Activated naive CD4-positive, alpha-beta T cell treated with Interleukin-2 at 50 U/mL for 16 hours (primary cell): ENCODE results near the gene GSE1.

Experiments
- DNase-seq: peaks from one replicate; pipeline ENCODE4 v3.0.0-alpha.2; 2020

Gene GSE1

DNA sequence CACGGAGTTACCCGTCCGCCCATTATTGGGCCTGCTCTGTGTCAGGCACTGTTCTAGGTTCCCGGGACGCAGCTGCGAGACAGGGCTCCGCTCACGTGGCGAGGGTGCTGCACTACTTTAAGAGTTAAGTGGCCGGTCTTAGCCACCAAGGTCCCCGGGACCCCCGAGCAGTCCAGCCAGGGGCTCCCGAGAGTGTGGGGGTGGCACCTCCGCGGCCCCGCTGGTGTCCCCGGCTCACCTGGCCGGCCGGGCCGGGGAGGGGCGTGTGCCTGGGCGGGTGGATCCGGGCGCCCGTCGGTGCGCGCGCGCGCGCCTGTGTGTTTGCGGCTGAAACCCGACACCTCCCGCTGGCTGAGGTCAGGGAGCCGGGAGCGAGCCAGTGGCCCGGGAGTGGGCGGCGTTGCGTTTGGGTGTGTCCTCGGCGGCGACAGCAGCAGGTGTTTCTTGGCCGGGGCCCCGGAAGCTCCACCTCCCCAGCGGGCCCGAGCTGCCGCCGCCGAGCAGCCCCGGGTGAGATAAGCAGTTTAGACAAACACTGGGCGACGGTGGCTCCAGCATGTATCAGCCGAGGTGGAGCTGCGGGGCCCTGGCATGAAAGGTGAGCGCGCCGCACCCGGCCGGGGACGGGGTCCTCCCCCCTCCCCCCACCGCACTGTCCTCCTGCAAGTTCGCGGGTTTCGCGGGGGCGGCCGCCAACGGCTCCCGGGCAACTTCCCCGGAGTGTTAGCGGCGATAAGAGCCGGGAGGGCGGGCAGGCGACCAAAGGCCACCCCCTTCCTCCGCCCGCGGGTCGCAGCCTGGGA lies at the start of gene GSE1:
Gene GSE1, plus strand, starts transcription at position 522 of the 803 bp plus-strand sequence. Its CDS starts 70 bp downstream, at position 592.
- DNase-seq = peak; percentile 68

GRCh38 chr16:85563515-85564276 lies 49.4 kb upstream of the GSE1 start:
- no peak for DNase-seq

- DNase-seq = peak; percentile 73
These were observed 48.7 kb upstream of the GSE1 start for GRCh38 chr16:85564277-85565051.

DNA sequence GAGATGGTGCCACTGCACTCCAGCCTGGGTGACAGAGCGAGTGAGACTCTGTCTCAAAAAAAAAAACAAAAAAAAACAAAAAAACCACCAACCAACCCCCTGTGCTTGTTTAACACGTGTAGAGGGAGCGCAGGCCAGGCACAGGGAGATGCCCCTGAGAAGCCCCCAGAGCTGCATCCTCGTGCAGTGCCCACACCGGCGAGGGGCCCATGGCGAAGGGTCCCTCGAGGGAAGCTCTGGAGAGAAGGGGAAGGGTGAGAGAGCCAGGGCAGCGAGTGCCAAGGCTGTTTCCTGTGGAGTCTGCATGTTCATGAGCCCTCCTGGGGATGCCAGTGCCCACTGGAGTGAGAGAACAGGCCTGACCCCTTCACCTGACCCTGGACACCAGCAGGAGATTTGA lies 47.8 kb upstream of the GSE1 start:
- no peak for DNase-seq

DNA sequence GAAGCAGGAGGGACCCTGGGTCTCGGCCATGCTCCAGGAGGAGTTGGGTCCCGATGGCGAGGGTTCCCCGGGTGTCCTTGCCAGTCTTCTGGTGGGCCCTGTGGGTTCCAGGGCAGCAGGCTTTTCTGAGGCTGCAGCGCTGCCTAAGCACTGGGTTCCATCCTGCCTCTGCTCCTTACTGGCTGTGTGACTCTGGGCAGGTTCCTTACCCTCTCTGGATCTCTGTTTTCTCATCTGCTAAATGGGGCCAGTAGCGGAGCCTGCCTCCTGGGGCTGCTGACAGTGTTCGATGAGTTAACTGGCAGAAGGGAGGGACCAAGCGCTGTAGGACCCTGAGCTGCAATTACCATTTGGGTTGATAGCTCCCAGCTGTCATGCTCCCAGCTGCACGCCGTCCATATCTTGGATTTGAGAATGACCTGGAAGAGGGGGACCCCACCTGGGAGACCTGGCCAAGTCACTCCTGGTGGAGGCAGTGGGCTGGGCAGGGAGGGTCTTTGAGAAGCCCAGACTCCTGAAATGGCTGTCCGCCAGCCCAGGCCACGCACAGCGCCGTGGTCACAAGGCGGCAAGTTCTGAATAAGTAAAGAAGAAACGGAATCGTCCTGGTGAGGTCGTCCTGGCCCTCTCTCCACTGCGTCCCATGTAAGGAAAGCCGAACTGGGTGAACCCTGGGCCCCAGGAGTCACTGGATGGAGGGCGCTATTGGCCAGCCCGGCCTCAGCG lies 47.2 kb upstream of the GSE1 start:
- DNase-seq = no peak

- no peak for DNase-seq
These were observed 46.5 kb upstream of the GSE1 start for GRCh38 chr16:85566561-85567100.

- DNase-seq = no peak
These were observed 45.8 kb upstream of the GSE1 start for GRCh38 chr16:85567101-85567866.

- DNase-seq = no peak
These were observed 45.2 kb upstream of the GSE1 start for GRCh38 chr16:85567935-85568334.

GRCh38 chr16:85568519-85568918 lies 44.6 kb upstream of the GSE1 start:
- no peak for DNase-seq

DNA sequence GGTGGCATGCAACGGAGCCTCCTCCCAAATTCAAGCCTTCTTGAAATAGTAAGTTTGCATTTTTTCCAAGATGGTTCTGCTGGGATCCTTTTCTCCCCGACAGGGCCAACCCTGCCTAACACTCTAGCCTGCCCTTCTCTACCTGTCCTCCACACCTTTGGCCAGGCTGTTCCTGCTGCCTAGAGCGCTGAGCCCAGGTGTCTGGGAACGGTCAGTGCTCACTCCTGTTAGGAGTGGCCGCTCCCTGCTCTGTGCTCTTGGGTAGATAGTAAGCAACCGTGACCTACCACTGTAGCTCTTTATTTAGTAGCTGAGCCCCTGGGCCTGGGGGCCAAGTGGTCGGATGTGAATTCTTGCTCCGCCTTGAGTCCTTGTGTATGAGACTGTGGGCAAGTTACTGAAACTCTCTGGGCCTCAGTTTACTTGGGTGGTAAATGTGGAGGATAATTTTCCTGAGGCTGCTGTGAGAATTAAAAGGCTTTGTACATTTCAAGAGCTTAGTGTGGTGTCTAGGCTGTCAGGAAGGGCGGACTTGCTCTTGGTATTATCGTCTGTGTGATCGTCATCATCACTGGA lies 44.0 kb upstream of the GSE1 start:
- DNase-seq = no peak

DNA sequence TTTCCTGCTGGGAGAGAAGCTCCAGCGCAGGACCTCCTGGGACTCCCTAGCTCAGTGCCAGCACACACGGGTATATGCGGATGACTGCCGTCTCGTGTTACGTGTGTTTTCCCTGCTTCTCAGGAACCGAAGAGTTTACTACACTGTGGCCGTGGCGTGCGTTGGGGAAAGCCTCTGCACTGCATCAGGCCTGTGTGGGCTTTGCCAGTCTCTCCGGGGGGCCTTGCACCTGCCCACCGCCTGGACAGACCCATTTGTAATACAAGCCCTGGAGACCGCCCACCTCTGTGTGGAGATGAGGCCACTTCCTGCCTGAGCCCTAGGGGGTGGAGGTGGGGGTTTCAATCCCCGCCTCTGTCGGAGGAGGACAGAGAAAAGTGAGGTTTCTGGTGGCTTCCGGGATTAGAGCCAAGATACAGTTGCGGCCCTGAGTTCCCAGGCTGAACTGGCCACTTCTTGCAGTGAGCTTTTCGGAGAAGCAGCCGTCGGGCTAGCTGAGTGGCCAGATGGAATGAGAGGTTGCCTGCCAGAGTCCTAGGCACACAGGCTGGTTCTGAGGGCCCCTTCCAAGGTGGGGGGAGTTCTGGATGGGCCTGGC lies 43.4 kb upstream of the GSE1 start:
- peak; percentile 44 for DNase-seq

- peak; percentile 16 for DNase-seq
These were observed 42.8 kb upstream of the GSE1 start for GRCh38 chr16:85570213-85570734.

DNA sequence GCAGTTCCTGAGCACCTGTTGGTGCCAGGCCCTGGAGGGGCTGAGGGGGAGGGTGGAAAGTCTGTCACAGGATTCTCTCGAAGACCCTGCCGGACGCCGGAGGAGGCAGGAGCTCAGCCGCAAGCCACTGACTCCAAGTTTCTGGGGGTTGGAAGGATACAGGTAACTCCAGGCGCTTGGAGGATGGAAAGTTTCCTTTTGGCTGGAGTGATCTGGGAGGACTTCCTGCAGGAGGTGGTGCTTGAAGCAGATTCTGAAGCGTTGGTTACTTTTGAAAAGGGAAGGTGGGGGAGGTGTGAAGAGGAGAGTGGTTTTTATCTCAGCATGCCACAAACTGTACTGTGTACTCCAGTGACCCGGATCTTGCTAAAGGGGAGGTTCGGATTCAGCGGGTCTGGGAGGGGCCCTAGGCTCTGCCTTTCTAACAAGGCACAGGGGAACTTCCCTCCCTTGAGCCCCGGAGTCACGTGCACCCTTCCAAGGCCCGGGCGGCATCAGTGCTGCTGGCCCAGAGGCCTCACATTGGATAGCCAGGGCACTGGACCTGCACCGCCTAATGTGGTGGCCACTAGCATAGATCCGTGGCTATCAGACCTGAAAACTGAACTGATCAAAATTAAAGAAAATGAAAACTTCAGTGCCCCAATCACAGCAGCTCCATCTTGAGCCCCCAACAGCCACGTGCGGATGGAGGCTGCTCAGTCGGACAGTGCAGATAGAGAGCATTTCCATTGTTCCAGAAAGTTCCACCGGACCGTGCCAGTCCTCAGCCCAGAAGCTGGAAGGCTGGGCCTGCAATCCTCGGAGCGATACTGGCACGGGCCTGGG lies 42.2 kb upstream of the GSE1 start:
- DNase-seq = peak; percentile 21

- DNase-seq = no peak
These were observed 41.6 kb upstream of the GSE1 start for GRCh38 chr16:85571563-85571812.

GRCh38 chr16:85571813-85572619 lies 41.1 kb upstream of the GSE1 start:
- no peak for DNase-seq

DNA sequence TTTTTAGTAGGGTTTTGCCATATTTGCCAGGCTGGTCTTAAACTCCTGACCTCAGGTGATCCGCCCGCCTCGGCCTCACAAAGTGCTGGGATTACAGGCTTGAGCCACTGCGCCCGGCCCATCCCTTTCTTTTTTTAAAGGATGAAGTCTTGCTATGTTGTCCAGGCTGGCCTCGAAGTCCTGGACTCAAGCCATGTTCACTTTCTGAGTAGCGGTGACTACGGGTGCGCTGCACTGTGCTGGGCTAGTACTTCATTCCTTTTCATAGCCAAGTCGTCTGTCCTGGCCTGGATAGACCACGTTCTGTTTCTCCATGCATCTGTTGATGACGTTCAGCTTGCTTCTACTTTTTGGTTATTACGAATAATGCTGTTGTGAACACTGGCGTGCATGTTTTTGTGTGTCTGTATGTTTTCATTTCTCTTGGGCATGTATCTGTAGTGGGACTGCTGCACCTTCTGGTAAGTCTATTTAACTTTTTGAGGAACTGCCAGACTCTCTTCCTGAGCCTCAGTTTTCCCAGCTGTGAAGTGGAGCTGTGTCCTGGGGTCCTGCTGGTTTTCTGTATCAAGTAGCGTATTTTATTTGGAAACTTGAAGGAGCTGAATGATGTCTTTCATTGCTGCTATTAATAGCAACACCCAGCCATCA lies 40.0 kb upstream of the GSE1 start:
- no peak for DNase-seq

DNA sequence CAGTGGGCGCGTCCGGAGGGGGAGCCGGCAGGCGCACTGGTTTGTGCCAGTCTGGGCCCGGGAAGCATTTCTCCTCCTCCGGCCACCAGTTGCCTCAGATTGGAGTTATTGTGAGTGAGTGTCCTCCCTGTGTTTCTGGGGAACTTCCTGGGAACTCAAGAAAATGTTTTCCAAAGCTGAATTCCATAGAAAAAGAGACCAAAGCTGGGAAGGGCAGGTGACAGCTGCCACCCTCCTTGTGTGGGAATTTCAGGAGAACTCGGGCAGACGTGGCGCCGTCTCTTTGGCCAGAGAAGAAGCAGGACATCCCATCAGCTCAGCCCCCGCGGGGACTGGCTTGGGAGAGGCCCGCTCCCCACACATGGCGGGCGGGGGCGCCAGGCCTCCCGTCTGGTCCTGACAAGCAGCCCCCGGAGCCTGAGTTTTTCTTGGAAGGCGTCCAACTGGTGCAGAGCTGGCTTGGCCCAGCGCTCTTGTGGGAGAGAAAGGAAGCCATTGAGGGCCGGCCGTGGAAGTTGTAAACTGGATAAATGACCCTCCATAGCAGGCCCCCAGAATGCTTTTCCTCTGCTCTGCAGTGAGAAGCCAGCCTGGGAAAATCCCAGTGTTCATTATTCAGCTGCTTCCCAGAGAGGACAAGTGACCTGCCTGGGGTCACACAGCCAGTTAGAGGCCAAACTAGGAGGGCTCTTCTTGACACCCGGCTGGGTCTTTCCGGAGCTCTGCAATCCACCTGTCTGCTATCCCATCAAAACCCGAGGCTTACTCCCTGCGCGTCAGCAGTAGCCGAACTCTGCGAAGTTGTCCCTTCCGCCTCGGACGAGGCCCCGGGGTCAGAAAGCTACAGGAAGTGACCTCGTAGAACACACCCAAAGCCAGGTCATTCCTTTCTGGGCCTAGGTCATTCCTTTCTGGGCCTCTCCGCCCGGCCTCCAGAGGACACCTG lies 39.2 kb upstream of the GSE1 start:
- no peak for DNase-seq
